NCI-H2029 treated with DMSO at 0.1 percent for 48 hours (cell line): ENCODE results near the gene CYBC1.

ENCODE experiments used
- DNase-seq: peaks from one replicate; lab custom pipeline; 2025; lab: John Stamatoyannopoulos, UW

Gene CYBC1

GRCh38 chr17:82447876-82448275 is 2.7 kb downstream of the CYBC1 start:
- no peak for DNase-seq

GRCh38 chr17:82446649-82447048 is 3.9 kb downstream of the CYBC1 start:
- DNase-seq, result no peak

GRCh38 chr17:82446124-82446523 is 4.4 kb downstream of the CYBC1 start:
- no peak for DNase-seq

DNA sequence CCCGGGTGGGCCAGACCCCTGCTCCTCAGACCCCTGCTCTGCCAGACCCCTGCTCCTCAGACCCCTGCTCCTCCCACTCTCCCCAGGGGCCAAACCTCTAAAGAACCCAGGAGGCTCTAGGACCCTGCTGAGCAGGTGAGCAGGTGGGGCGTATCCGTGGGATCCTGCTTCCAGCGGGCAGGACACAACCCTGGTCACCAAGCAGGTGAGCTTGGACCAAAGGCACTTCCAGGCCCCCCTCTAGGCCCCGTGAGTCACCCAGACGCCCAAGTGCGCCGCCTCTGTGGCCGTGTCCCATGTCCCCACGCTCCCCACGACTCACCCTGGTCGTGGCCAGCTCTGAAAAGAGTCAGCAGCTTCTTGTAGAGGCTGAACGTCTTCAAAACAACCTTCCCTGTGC is 5.0 kb downstream of the CYBC1 start:
- DNase-seq, result no peak

GRCh38 chr17:82444941-82445521 is 5.5 kb downstream of the CYBC1 start:
- no peak for DNase-seq

- DNase-seq, result no peak
Observed at GRCh38 chr17:82444284-82444893, 6.2 kb downstream of the CYBC1 start.

GRCh38 chr17:82443465-82444283 is 6.9 kb downstream of the CYBC1 start:
- no peak for DNase-seq

- no peak for DNase-seq
Observed at GRCh38 chr17:82442643-82443464, 7.7 kb downstream of the CYBC1 start.

- no peak for DNase-seq
Observed at GRCh38 chr17:82441691-82442487, 8.7 kb downstream of the CYBC1 start.

DNA sequence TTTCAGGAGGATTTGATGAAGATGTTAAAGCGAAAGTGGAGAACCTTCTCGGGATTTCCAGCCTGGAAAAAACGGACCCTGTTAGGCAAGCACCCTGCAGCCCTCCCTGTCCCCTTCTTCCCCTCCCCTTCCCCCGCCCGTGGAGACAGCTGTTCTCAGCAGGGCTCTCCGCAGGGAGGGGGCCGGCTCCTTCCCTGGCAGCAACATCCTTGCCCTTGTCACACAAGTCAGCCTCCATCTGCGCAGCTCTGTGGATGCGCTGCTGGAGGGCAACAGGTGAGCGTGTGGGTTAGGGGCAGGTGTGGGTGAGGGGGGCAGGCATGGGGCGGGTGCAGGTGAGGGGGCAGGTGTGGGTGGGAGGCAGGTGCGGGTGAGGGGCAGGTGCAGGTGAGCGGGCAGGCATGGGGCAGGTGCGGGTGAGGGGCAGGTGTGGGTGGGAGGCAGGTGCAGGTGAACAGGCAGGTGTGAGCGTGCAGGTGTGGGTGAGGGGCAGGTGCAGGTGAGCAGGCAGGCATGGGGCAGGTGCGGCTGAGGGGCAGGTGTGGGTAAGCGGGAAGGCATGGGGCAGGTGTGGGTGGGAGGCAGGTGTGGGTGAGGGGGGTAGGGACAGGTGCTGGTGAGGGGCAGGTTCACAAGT is 9.4 kb downstream of the CYBC1 start:
- no peak for DNase-seq

DNA sequence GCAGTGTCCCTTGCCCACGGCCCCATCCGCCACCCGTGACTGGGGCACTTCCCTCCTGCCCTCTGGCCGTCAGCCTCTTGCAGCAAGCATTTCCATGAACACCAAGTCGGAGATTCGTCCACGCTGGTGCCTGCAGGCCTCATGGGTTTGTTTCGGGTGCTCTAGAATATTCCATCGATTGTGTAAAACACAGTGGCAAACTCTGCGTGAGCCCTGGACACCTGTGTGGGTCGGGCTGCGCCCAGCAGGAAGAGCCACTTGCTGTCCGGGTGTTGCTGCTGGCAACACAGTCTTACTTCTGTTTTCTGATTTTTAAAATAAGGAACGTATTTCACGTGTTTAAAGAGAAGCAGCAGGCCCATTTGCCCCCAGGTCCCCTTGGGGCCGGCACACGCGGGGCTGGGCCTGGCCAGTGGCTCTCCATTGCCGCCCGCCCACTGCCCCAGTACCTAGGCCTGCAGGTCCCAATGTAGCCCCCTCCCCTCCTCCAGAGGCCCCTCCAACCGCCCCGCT is 10.0 kb downstream of the CYBC1 start:
- no peak for DNase-seq

GRCh38 chr17:82439829-82440365 is 10.7 kb downstream of the CYBC1 start:
- DNase-seq, result no peak

GRCh38 chr17:82439194-82439828 is 11.2 kb downstream of the CYBC1 start:
- DNase-seq, result no peak

DNA sequence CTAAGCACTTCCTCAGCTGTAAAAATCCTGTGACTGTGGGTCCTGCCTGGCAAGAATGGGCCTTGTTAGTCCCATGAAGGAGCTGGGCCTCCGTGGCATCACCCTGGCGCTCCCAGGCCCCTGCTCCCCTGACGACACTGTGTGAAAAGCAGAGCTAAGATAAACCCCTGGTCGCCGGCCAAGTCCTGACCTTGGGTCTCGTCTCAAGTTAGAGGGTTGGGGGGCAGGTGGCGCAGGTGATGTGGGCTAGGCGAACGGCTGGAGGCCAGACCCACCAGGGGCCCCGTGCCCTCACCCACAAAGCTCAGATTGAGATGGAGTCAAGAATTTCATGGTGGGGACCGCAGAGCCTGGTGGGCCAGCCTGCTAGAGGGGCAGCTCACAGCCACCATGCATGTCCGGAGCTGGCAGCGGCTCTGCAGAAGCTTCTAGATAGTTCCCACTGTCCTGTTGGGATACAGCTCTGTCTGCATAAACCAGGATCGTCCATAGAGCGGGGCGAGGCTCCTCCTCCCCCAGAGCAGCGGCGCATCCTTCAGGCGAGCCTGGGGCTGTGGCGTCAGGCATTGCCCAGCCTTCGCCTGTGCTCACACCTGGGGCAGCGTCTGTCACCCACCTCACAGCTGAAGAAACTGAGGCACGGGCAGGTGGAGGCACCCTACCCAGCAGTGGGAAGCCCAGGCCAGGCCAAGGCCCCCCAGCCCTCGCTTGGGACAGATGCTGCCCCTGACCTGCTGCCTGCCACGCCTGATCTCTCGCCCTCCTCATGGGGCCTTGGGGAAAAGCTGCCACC is 12.0 kb downstream of the CYBC1 start:
- DNase-seq, result no peak

DNA sequence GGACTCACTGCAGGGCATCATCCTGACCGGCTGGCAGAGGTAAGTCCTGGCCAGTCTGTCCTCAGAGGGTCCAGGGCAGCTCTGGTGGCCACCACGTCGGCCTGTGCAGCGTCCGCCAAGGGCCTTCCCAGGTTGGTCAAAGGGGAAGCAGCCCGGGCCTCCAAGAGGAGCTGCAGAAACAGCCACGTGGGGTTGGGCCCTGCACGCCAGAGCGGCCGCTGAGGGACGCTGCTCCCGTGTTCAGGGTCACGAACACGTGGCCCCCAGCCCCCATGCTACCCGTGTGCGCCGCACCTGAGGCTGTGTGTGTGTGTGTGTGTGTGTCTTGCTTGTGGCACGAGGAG is 13.3 kb downstream of the CYBC1 start:
- DNase-seq, result no peak

GRCh38 chr17:82436601-82437324 is 13.8 kb downstream of the CYBC1 start:
- no peak for DNase-seq

- DNase-seq, result no peak
Observed at GRCh38 chr17:82435601-82436583, 14.7 kb downstream of the CYBC1 start.

DNA sequence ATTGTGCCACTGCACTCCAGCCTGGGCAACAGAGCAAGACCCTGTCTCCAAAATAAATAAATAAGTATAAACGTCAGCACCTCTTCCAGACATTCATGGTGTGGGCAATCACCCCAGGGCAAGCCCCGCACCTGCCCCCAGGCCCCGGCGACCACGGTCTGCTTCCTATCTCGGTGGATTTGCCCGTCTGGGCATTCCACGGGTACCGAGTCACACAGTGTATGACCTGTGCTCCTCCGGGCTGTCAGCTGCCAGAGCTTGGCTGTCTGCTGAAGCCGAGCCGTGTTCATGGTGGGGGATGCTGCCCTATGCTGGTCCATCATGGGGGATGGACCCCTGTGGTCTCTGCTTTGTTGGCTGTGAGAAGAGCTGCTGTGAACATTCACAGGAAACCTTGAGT is 15.4 kb downstream of the CYBC1 start:
- no peak for DNase-seq
